Fibroblast of skin of back (primary cell): Measurements from ENCODE around the gene CDKN2C. TPM values are rescaled to one million over a fixed set of nuclear protein-coding genes. Genes with fewer than 3 reads are reported as not detected.
"Not testable (repeated sequence)": the region's sequence is repeated elsewhere in the genome, so short reads cannot be mapped to it uniquely, and the experiment has no call there.

Experiments
- DNase-seq: peaks from one replicate; pipeline ENCODE4 v3.0.0-alpha.2; 2013
- polyA plus RNA-seq, 2 experiments: library from polyadenylated mRNA; unstranded; fragments of 120-200 nt; gene quantifications; one replicate each; pipeline ENCODE4 v1.2.1, GENCODE V29; 2013; ENCODE audit not compliant: insufficient read length in 2 of 2

The CDKN2C gene
- polyA plus RNA-seq (2013, experiment 1 of 2; ENCODE audit: insufficient read length) = 37.7 TPM
- 8.0 TPM for polyA plus RNA-seq (2013, experiment 2 of 2; ENCODE audit: insufficient read length)

DNA sequence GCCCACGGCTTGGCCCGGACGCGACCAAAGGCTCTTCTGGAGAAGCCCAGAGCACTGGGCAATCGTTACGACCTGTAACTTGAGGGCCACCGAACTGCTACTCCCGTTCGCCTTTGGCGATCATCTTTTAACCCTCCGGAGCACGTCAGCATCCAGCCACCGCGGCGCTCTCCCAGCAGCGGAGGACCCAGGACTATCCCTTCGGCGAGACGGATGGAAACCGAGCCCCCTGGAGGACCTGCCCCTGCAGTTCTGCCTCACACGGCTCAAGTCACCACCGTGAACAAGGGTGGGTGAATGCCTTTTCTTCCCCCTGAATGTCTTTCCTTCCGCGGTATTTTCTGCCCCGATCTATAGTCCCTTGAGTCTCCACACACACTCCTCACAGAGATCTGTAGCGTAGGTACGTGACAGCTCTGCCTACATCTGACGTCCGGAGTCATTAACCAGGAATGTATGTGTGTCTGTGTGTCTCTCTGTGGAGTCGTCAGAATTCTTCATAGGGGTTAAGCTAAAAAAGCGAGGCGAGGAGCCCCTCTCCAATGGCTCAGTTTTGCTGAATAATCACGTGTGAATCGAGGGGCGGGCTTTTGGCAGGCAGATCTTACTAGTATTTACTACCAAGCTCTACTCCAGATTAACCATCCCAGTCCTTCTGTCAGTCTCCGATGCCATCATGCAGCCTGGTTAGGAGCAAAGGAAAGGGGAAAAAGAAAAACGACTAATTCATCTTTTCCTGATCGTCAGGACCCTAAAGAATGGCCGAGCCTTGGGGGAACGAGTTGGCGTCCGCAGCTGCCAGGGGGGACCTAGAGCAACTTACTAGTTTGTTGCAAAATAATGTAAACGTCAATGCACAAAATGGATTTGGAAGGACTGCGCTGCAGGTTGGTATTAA is at the start of gene CDKN2C:
TSS of gene CDKN2C (plus strand) at position 635 of the 898 bp plus-strand sequence. CDS start at position 759, 124 bp downstream.
- DNase-seq = peak; percentile 90

DNA sequence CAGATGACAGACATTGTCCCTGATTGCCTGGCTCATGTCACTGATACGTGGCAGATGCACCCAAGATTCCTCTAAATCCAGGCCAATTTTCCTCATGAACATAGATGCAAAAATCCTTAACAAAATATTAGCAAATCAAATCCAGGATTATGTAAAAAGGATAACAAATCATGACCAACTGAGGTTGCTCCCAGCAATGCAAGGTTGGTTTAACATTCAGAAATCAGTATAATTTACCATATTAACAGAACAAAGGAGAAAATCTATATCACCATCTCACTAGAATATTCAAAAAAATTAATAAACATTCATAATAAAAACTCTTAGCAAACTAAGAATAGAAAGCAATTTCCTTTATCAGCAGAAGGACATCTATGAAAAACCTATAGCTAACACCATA is 49.6 kb upstream of the CDKN2C start:
- DNase-seq = no peak

- no peak for DNase-seq
Observed at GRCh38 chr1:50921029-50921428, 49.0 kb upstream of the CDKN2C start.

DNA sequence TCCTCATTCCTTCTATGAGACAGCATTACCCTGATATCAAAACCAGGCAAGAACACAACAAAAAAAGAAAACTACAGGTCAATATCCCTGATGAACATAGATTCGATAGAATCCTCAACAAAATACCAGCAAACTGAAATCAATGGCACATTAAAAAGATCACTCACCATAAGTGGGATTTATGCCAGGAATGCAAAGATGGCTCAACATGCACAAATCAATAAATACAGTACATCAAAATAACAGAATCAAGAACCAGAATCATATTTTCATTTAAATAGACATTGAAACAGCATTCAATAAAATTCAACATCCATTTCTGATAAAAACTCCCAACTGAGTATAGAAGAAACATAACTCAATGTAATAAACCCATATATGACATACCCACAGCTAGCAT is 46.5 kb upstream of the CDKN2C start:
- DNase-seq = no peak

DNA sequence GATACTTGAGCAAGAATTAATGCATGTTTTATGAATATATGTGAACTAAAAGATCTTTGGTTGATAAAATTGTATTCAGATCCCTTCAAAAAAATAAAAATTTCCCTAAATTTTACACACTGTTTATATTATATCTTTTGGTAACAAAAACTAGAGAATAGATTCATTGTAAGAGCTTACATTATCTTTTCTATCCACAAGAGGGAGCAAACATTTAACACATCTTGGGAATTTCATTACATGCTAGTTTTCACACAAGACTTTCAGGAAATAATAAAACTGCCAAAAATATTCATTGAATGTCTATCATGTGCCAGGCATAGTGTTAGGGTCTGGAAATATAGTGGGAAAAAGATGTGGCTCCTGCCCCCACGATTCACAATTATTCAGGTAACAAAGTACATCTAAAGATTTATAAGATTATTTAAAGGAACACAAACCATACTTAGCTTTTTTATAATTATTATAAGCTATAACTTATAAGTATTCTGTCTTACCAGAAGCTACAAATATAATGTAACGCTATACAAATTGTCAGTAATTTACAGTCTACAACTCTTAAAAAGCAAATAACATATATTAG is 40.6 kb upstream of the CDKN2C start:
- peak; percentile 36 for DNase-seq

- DNase-seq = no peak
Observed at GRCh38 chr1:50930193-50930592, 39.9 kb upstream of the CDKN2C start.

GRCh38 chr1:50930965-50931737 is 38.9 kb upstream of the CDKN2C start:
- no peak for DNase-seq

GRCh38 chr1:50932043-50932442 is 38.0 kb upstream of the CDKN2C start:
- DNase-seq = not testable (repeated sequence)

GRCh38 chr1:50933770-50934169 is 36.3 kb upstream of the CDKN2C start:
- DNase-seq = not testable (repeated sequence)

DNA sequence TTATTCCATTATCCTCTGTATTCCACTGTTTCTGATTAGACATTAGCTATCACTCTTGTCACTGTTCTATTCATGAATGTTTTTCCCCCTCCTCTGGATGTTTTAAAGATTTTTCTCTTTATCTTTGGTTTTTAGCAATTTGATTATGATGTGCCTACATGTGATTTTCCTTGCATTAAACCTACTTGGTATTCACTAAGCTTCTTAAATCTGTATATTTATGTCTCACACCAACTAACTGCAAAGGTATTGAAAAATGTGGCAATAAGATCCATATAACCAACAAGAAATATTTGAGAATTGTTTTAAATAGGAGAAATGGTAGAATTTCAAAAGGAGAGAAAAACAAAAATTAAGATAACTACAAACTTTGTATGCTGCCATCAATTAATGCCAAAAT is 35.2 kb upstream of the CDKN2C start:
- no peak for DNase-seq

GRCh38 chr1:50935276-50935675 is 34.8 kb upstream of the CDKN2C start:
- DNase-seq = peak; percentile 17

GRCh38 chr1:50936321-50936720 is 33.7 kb upstream of the CDKN2C start:
- DNase-seq = no peak

GRCh38 chr1:50940291-50940690 is 29.8 kb upstream of the CDKN2C start:
- DNase-seq = no peak

DNA sequence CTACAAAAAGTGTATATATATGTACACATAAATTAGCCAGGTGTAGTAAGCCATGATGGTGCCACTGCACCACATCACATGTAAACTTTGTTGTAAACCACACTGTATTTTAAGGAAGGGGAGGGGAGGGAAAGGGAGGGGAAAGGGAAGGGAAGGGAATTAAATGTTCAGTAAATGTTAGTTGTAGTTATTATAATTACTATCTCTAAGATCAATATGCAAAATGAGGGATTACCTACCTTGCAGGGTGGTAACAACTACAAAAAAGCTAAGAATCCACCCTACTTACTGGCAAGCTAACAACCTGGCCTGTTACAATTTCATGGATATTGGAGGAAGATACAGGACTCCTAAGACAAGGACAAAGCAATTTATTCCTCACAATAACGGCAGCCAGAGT is 27.7 kb upstream of the CDKN2C start:
- no peak for DNase-seq

DNA sequence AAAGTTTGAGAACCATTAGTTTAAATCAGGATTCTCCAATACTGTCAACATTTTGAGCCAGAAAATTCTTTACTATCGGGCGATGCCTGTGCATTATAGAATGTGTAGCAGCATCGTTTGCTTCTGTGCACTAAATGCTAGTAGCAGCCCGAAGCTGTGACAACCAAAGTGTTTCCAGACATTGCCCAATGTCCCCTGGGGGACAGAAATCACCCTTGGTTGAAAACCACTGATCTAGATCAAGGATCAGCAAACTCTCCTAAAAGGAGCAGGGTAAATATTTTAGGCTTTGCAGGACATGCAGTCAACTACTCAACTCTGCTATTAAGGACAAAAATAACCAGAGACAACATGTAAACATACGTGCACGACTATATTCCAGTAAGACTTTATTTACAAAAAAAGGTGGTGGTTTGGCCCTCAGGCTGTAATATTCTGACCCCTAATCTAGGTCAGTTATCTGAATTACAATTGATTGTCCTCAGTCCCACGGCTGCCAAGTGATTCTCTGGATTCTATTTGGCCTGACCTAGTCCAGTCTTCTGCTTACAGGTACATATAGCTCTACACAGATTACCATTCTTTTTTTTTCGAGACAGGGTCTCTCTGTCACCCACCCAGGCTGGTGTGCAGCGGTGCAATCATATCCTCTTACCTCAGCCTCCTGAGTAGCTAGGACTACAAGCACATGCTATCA is 20.6 kb upstream of the CDKN2C start:
- DNase-seq = no peak

GRCh38 chr1:50950396-50950795 is 19.6 kb upstream of the CDKN2C start:
- DNase-seq = no peak

- DNase-seq = not testable (repeated sequence)
Observed at GRCh38 chr1:50952566-50952965, 17.5 kb upstream of the CDKN2C start.

GRCh38 chr1:50955116-50955515 is 14.9 kb upstream of the CDKN2C start:
- DNase-seq = no peak

DNA sequence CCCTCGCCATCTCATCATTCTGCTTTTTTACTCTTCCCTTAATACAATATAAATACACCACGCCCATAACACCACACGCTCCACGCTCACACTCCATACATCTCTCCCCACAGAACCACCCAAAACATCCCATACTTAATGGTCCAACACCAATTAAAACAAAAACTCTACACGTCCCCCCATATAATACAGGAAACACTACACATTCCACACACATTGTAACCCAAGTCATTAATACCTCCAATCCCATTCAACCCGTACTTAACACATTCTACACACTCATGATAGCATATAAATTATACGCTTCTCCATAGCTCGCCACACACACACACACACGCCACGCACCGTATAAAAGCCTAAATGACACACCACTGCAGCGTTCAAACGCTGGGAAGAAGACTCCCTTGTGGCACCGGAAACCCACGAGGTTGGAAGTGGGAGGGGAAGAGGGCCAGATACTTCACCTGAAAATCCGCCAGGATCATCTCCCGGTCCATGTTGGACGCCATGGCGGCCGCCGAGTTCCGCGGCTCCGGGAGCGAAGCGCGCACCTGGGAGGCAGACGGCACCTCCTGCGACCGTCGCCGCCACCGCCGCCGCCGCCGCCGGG is 10.6 kb upstream of the CDKN2C start:
- peak; percentile 36 for DNase-seq

GRCh38 chr1:50959913-50960844 is 9.9 kb upstream of the CDKN2C start, which contains the start of gene FAF1:
Gene FAF1 (minus strand): TSS chr1:50960267. CDS start chr1:50959811, 456 bp downstream.
- DNase-seq = peak; percentile 96

GRCh38 chr1:50964863-50965262 is 5.2 kb upstream of the CDKN2C start:
- DNase-seq = no peak
